Upper lobe of right lung (tissue), 1 donor: Measurements from ENCODE around the gene CHRNB1. TPM values are rescaled to one million over a fixed set of nuclear protein-coding genes. Genes with fewer than 3 reads are reported as not detected.

Experiments
- ATAC-seq: fragments of 200-7000 bp; cut with Tn5 transposase; one replicate; pipeline ENCODE4 v1.9.1; 2020; ENCODE audit warnings: mild to moderate bottlenecking, moderate library complexity
- DNase-seq: peaks from one replicate; pipeline ENCODE4 v3.0.0-alpha.2; 2020
- H3K27ac ChIP-seq: fragments of 200-600 bp; one replicate; pipeline ENCODE4 v1.8.0; 2022
- H3K27me3 ChIP-seq: fragments of 200-600 bp; one replicate; pipeline ENCODE4 v1.8.0; 2022; ENCODE audit warnings: mild to moderate bottlenecking
- H3K36me3 ChIP-seq: fragments of 200-600 bp; one replicate; pipeline ENCODE4 v1.8.0; 2022
- H3K4me1 ChIP-seq: fragments of 200-600 bp; one replicate; pipeline ENCODE4 v1.8.0; 2022
- H3K4me3 ChIP-seq: fragments of 200-600 bp; one replicate; pipeline ENCODE4 v1.8.0; 2022; ENCODE audit warnings: mild to moderate bottlenecking
- H3K9me3 ChIP-seq: fragments of 200-600 bp; one replicate; pipeline ENCODE4 v1.8.0; 2022
- CTCF ChIP-seq: fragments of 200-600 bp; IDR thresholded peaks from one replicate; pipeline ENCODE4 v1.8.0; 2022; ENCODE audit warnings: antibody characterized with exemption
- intact Hi-C: fragments of 100-400 bp; cut with DNase I; formaldehyde crosslinking; loops from one replicate; pipeline ENCODE4 v1.11.0; 2022
- total RNA-seq: library from RNA; stranded (reverse); fragmentation: NEBNext Ultra II Directional; extraction: Animal tissue kit (Norgen Biotek cat#: 25700); gene quantifications from one replicate; pipeline ENCODE4 v1.2.1, GENCODE V29; 2021
- donor health status: DM: no; HTN: yes; CAD: no; lungs with severe emphysema.

The CHRNB1 gene
- total RNA-seq, 1 donor from 2014 or later, result 10.1 TPM

GRCh38 chr17:7403977-7404736, 40.7 kb upstream of the CHRNB1 start, which contains the start of gene TMEM256:
Gene TMEM256, minus strand, starts transcription at chr17:7404097. Its CDS starts 13 bp downstream, at chr17:7404084.
- no peaks in the 10 kb centered on the region for H3K36me3 ChIP-seq
- ATAC-seq, result peak; percentile 94
- intact Hi-C loops, result no loop called here

GRCh38 chr17:7404737-7405349, 40.0 kb upstream of the CHRNB1 start:
- intact Hi-C loops, result no loop called here
- H3K27ac ChIP-seq, result peak overlapping the region; percentile 63

More at GRCh38 chr17:7403977-7404736, 40.7 kb upstream of the CHRNB1 start, which contains the start of gene TMEM256:
- peak; percentile 98 for DNase-seq
- Histone ChIP-seq H3K4me3 (peak within 1 kb of the TSS; percentile 64), H3K4me1 (peaks cover 10% of the 10 kb centered on the region), H3K27me3 (no peaks in the 10 kb centered on the region), H3K27ac (peak within 1 kb of the TSS; percentile 78), H3K9me3 (no peaks in the 10 kb centered on the region)
- TF ChIP-seq CTCF, result no peak

GRCh38 chr17:7405350-7406234, 39.3 kb upstream of the CHRNB1 start:
- DNase-seq (no peak), ATAC-seq (no peak)
- H3K36me3 ChIP-seq, result no peaks in the 10 kb centered on the region
- intact Hi-C loops, result no loop called here
- H3K4me1 ChIP-seq, result peaks cover 10% of the 10 kb centered on the region
- no peaks in the 10 kb centered on the region for H3K9me3 ChIP-seq
- H3K4me3 ChIP-seq, result peak overlapping the region; percentile 64
- TF ChIP-seq CTCF, result no peak
- H3K27ac ChIP-seq, result peak overlapping the region; percentile 63
- no peaks in the 10 kb centered on the region for H3K27me3 ChIP-seq

More at GRCh38 chr17:7404737-7405349, 40.0 kb upstream of the CHRNB1 start:
- H3K9me3 ChIP-seq, result no peaks in the 10 kb centered on the region
- H3K27me3 ChIP-seq, result no peaks in the 10 kb centered on the region
- DNase-seq (peak; percentile 82), ATAC-seq (peak; percentile 37)
- no peak for TF ChIP-seq CTCF
- peaks cover 10% of the 10 kb centered on the region for H3K4me1 ChIP-seq
- no peaks in the 10 kb centered on the region for H3K36me3 ChIP-seq
- peak overlapping the region; percentile 64 for H3K4me3 ChIP-seq

- Histone ChIP-seq H3K27me3 (no peaks in the 10 kb centered on the region), H3K36me3 (no peaks in the 10 kb centered on the region), H3K4me3 (no peak overlapping the region), H3K27ac (no peak overlapping the region), H3K9me3 (no peaks in the 10 kb centered on the region), H3K4me1 (peaks cover 10% of the 10 kb centered on the region)
- TF ChIP-seq CTCF, result no peak
- intact Hi-C loops, result no loop called here
- no peak for DNase-seq
- no peak for ATAC-seq
Measured at GRCh38 chr17:7406235-7406825, 38.5 kb upstream of the CHRNB1 start.

GRCh38 chr17:7407082-7407481, 37.8 kb upstream of the CHRNB1 start:
- no peak for DNase-seq
- Histone ChIP-seq H3K4me3 (no peak overlapping the region), H3K27me3 (no peaks in the 10 kb centered on the region), H3K9me3 (no peaks in the 10 kb centered on the region), H3K4me1 (peaks cover 10% of the 10 kb centered on the region), H3K27ac (no peak overlapping the region), H3K36me3 (no peaks in the 10 kb centered on the region)
- intact Hi-C loops, result no loop called here
- no peak for ATAC-seq
- no peak for TF ChIP-seq CTCF
